ENCODE results near the gene NEO1.
A peak's percentile ranks its signal among the peaks of the same experiment; 100 is the strongest.
"Not testable (repeated sequence)": the region's sequence is repeated elsewhere in the genome, so short reads cannot be mapped to it uniquely, and the experiment has no call there.

NEO1 gene

DNA sequence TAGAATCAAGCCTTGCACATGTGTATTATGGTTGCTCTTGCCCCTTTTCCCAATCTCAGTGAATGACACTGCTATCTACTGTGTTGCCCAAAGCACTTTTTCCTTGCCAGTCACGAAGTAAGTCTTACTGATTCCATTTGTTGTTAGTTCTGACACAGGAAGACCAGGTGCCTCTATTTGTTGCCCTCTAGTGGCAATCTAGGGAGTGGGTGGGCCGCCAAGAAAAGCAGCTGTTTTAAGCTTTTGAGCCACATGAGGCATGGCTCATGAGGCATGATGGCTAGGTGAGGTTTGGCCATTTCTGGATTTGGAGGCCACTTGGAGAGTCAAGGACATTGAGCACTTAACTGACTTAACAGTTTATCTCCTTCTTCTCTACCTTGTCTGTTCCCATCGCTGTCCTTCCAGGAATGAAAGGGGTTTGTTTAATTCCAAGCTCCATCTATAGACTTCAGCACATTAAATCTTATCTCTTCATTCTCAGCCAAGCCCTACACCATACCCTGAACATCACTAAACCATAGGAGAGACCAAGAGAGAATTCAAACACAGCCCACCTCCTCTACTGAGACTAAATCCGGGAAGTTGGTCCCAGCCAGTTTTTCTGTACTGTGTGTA, 213.4 kb downstream of the NEO1 start:
- DNase-seq (ENCODE audit: low spot score): peak; percentile 28

DNA sequence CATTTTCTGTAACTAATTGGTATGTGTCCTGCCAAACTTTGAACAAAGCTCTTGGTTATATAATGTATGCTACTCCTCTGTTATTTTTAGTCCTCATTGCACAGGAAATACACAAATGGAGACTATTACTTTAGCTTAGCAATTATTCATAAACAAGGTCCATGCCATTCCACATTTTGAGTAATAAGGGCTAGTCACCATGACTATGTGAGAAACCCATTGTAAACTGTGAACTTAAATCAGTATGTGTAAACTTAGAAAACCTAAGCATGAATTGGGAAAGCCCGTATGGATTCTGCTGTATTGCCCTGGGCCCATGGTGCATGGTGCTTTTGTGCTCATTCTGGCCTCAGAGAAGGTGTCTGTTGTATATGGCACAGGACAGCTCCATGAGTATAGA, 216.2 kb downstream of the NEO1 start:
- DNase-seq (ENCODE audit: low spot score): no peak

DNA sequence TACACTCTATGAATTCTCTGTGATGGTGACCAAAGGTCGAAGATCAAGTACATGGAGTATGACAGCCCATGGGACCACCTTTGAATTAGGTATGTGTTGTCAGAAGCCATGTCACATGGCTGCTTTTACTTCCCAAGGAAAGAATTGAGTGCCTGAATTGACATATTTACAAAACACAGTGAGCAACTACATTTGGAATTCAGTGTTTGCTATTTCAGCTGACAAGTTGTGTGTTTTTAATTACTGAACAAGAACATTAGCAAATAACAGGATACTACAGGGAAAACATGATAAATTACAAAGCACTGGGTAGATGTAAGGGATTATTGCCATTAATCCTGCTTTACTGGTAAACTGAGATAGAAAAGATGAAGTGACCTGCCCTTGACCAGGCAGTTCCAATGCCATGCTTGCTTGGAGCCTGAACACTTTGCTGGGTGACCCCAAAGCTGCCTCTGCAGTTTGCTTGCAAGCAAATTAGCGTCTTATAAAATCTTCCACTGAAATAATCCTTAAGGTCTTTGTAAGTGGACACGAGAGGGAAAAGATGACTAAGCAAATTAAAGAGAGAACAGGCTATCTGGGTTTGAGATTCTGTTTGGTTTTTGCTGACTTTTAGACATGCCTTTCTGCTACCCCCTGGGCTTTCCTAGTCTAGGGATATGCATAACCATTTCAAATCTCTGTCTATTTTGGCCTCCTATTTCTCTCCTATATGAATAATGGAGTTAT, 218.3 kb downstream of the NEO1 start:
- no peak for DNase-seq (ENCODE audit: low spot score)

DNA sequence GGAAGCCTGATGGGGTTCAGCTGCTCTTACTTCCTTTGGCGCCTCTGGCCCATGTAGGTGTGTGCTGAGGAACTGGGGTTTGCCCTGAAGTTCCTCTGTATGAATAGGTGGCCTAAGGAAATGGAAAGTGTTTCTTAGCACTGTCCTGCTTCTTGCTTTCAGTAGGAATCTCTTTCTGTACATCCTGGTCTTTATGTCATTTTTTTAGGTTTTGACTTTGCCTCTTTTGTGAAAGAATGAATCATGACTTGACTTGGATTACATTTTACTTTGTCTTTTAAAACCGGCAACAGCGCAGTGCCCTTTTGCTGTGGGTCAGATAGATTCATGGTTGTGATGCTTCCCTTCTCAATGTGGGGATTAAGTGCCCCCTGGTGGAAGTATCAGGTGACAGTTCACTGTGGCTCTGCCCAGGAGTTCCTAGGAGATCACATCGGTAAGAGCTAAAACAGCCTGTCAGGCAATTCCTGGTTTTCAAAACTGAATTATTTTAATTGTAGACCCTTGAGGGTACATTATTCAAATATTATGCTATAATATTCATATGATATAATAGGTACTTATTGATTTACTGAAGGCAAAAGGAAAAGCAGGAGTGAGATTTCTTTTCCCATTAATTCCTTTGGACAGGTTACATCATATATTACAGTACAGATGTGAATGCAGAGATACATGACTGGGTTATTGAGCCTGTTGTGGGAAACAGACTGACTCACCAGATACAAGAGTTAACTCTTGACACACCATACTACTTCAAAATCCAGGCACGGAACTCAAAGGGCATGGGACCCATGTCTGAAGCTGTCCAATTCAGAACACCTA, 221.1 kb downstream of the NEO1 start:
- DNase-seq (ENCODE audit: low spot score): peak; percentile 49

DNA sequence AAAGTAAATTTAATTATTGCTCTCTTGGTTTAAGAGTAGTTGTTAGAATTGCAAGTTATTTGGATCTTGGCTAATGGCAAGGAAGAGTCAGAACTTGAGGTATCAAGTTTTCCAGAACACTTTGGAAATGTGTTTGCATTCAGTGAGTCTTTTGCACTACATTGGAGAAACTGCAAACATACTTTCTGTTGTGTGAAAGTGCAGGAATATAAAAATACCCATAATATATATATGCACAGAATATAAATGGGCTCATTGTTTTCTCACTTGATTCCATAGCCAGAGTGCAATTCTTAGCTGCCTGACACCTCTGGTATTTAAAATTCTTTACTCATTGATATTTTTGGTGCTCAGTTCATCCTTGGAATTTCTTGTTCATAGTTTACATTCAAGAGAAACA, 223.6 kb downstream of the NEO1 start:
- DNase-seq (ENCODE audit: low spot score): no peak

DNA sequence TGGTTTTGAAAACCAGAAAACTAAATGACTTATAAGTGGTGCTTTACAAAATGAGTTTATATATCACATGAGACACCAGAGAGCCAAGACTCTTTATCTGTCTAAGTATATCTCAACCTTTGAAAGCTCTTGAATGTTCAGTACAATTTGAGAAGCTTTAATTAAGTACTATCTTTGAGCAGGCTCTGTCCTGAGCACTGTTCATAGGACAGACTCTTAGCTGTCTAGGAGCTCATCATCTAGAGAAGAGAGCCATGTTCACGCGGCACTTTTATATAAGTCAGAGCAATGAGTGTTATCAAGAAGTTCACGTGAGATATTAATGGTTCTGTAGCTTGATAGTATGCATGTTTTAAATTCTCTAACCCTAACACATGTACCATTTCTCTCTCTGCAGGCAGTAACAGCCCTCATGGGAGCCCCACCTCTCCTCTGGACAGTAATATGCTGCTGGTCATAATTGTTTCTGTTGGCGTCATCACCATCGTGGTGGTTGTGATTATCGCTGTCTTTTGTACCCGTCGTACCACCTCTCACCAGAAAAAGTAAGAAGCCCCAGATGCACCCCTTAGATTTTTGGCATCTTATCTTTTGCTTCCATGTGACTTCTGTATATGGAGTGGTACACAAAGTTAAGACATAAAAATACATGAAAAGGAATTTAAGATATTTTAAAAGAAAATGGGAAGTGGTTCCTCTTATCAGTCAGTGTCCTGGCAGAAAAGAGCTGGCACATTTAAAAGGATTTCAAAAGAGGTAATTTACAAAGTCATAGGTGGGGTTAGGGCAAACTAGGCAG, 230.5 kb downstream of the NEO1 start:
- no peak for DNase-seq (ENCODE audit: low spot score)

DNA sequence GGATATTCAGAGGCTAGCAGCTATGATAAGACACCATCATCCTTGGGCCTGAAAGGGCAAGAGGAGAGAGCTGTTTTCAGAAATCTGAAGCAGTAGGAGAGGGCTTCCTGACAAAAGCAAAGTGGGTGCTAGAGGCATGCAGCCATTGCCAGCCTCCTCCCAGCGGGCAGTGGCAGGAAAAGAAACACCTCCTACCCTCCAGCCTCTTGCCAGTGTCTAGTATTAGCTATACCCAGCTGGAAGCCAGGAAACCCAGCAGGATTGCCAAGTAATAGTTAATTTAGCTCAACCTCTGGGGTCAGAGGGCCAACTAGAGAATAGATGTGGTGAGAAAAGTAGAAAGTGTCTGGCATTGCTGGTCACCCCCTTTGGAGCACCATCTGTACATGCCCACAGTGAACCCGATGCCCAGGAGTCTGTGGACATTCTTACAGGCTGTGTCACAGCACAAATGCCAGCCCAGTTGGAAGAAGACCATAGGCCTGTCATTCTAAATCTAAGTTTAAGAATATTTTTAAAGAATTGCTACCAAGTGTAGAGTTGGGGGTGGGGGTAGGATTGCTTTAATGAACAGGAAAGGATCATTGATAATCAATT, 231.2 kb downstream of the NEO1 start:
- no peak for DNase-seq (ENCODE audit: low spot score)

DNA sequence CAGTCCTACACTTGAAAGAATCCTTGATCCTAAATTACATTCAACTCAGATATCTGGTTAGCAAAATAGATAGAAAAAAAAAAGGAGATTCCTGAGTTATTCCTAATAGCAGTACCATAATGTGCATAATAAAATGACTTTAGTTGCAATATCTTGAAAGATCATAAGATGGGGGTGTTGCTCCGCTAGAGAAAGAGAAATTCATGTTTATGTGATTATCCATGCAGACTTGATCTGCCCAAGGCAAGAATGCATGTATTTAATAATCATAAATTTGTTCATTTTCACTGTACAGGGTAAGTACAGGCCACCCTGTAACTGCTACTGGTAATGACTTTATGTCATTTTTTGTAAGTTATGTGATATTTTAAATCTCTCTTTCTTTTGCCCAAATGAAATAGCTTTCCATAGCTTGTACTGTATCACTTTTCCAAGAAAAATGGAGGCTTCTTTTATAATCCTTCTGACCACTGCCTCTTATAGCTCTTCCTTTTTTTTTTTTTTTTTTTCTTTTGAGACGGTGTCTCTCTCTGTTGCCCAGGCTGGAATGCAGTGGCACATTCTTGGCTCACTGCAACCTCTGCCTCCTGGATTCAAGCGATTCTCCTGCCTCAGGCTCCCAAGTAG, 231.9 kb downstream of the NEO1 start:
- DNase-seq (ENCODE audit: low spot score): no peak

DNA sequence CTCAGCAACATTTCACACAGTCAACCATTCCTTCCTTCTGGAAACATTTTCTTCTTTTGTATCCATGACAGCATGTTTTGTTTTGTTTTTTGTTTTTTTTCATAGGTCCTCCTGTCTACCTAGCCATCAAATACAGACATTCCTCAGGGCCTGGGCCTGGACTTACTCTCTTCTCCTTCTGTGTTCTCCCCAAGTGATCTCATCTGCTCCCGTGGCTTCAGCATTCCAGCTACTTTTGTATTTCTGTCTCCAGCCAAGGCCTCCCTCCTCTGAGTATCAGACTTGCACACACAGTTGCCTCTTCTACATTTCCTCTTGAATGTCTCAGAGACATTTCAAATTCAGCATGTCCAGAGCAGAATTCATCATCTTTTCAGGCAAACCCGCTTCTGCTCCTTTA, 234.0 kb downstream of the NEO1 start:
- no peak for DNase-seq (ENCODE audit: low spot score)

DNA sequence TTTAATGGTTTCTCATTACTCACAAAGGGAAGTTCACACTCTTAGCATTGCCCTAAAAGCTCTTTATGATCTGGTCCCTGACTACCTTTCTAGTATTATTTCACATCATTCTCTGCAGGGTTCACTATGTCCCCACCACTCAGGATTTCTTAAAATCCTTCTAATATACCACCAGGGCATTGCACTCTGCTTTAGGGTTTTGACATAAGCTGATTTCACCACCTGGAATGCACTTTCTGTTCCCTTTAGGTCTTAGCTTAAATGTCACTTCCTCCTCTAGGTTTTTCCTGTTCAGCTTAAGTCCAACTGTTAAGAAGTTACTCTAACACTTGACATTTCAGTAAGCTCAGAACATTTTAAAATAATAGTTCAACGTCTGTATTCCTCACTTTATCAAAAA, 234.8 kb downstream of the NEO1 start:
- no peak for DNase-seq (ENCODE audit: low spot score)

DNA sequence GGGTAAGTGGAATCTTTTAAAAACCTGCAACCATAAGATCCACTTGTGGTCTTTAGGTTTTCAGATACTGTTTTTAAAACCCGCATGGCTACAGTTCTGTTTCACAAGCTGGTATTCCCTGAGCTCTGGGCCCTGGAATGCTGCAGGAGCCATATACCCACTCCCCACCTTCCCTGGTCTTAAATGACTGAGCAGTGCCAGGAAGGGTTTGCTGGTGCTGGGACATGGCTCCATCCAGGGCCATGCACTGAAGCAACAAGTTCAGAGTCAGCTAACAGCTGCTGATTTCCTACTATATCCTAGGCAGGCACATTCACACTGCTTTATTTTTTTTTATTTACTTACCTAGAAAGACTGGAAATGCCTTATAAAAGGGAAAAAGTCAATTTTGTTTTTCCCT, 239.2 kb downstream of the NEO1 start:
- no peak for DNase-seq (ENCODE audit: low spot score)

DNA sequence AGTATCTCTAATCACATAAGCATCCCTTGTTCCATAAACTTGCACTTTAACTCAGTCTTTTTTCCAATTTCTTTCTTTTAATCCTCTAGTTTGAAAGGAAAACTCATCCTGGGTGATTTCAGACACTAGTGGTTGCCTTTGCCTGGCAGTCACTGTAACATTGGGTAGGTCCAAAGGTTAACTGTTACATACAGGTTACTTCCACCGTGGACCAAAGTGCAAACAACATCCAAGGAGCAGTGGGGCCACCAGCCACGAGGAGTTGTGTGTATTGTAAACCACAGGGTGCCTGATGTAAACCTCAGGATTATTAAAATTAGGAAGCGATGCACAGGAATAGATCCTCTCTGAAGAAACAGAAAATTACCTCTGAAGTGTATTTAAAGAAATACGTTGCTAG, 241.5 kb downstream of the NEO1 start:
- DNase-seq (ENCODE audit: low spot score): no peak

DNA sequence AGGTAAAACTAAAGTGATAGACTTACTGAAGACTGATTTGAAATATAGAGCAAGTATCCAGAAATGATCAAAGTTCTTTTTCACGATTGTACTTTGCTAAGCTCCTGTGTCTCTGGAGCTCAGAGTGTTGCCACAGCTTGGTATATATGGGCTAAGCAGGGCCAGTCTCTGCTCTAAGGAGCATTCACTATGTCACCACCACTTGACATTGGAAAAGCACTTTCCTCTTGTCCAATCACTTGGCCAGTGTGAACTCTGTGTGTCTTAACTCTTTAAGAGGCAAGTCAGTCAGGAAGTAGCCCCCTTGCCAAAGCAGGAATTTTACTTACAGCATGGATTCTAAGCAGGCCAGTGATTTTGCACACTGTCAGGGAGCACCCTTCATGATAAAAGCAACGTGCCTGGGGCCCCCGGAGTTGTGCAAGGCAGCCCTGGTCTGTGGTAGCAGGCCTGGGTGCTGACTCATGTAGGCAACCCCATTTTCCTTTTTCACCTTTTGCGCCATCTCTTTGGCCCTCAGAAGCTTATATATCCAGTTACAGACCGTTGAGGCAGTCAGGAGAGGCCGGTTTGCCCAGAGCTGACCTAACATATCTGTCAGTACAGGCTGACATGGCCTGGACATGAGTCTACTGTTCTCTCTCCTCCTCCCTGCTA, 243.5 kb downstream of the NEO1 start:
- no peak for DNase-seq (ENCODE audit: low spot score)

DNA sequence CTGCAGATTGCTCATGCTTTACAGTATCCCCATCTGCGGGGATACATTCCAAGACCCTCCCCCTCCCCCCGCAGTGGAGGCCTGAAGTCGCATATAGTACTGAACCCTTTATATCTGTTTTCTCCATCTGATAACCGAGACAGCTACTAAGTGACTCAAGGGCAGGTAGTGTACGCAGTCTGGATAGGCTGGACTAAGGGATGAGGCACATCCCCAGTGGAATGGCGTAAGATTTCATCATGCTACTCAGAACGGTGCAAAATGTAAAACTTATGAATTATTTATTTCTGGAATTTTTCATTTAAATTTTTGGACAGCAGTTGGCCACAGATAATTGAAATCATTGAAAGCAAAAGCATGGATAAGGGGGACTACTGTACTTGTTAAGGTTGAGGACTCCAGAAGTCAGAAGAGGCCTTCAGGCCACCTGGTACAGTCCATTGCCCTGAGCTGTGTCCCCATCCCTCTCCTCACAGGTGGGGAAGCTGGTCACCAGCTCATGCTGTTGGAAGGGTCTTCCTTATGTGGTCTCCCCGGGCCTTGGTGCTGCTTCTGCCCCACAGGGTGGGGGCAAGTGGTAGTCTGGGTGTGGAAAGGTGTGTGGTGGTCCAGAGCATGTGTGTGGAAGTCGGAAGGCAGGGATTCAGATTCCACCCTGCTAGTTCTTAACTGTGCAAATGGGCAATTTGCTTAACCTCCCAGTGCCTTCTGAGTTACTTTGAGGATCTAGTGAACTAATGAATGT, 244.5 kb downstream of the NEO1 start:
- DNase-seq (ENCODE audit: low spot score): no peak

DNA sequence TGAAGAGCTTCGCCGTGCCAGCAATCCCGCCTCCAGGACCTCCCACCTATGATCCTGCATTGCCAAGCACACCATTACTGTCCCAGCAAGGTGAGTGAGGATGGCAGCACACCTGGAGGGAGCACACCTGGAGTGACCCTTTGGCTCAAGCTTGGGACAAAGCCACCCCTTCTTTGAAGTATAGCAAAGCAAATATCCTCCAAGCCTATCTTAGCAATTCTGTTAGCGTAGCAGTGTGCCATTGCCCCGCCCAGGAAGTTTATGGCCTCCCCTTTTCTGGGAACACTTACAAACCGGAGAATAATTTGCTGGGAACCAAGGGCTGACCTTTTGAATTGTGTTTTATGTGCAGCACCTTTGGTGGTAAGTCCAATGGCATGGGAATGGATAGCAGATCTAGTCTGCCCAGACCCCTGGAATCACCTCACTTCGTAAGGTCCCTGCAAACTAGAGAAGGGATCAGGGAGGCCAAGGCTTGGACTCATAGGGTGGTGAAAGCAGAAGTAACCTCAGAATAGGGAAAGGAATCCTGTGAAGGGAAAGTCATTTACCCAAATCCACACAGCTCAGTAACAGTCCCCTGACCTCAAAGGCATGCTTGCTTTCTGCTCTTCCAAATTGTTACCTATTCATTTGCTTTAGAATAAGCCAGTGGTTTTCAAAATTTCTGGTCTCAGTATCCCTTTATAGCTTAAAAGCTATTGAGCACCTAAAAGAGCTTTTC, 246.4 kb downstream of the NEO1 start:
- DNase-seq (ENCODE audit: low spot score): no peak

DNA sequence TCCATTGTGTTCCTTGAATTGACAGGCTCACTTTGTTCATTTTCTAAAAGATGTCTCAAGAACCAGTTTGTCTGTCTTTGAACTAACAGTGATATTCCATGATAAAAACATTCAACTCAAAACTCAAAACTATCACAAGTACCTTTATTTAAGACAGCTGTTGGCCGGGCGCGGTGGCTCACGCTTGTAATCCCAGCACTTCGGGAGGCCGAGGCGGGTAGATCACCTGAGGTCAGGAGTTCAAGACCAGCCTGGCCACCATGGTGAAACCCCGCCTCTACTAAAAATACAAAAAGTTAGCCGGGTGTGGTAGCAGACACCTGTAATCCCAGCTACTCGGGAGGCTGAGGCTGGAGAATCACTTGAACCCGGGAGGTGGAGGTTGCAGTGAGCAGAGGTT, 248.0 kb downstream of the NEO1 start:
- not testable (repeated sequence) for DNase-seq (ENCODE audit: low spot score)

DNA sequence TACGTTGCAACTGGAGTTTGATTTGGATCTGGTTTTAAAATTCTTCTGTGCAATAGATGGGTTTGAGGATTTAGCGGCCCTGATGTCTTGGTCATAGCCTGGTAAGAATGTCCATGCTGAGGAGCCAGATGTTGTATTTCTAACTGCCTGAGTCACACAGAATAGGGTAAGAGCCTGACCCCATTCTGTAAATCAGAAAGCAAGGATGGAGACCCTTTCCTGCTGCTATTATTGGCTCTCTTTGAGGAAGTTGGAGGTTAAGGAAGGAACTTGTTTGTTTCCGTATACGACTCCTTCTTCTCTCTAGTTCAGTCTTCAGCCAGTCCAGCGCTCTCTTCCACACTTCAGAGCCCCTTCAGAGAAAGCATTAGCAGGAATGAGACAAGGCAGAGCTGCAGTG, 251.4 kb downstream of the NEO1 start:
- DNase-seq (ENCODE audit: low spot score): no peak

DNA sequence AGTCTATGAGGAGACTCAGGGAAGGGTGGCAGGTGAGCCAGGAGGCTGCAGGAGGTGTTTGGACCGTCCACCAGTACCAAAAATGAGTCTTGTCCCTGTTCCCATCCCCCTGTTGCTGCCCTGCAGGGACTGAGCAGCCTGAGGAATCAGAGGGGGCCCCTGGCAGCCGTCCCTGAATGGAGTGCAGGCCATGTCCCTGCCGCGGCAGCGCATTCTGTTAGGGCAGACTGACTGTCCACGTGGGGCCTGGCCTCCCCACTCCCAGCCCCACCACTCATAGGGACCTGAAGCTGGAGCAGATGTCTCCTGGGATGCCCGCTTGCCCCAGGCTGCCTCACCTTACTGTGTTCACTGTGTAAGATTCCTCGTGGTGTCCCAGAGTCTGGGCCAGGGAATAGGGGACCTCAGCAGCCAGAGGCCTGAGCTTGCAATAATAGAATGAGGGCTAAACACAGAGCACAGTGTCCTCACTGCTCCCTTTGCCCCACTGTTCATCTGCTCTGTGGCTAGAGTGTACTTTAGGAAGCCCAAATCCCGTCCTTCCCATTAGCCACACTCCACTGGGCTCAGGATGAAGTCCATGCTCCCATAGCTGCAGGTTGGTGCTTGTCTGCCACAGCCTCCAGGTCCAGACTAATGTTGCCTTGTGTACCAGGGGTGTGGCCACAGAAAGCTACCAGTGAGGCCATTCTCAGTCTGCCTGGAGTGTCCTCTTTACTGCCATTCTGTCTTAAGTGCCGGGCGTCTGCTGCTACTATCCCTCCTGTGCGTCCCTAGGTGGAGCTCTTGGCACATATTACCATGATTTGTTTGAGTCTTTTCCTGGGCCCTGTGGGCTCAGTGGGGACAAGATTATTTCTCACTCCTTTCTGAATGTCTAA, 253.3 kb downstream of the NEO1 start:
- no peak for DNase-seq (ENCODE audit: low spot score)

DNA sequence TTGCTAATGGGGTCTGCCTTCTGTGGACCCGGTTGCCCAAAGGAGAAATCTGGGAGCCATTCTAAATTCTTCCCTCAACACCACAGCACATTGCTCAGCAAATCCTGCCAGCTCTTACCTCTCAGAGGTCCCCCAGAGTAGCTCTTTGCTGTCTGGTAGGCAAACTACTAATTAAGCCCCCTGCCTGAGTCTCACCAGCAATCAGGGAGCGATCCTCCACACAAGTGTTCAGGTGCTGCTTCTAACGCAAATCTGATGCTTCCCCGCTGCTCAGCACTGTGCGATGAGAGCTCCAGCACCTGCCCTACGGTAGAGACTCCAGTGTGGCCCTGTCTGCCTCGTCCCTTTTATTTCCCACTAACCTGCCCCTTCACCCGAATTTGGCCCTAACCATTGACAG, 256.0 kb downstream of the NEO1 start:
- DNase-seq (ENCODE audit: low spot score): no peak
